ENCODE data around the gene MED7.

MED7 gene

GRCh38 chr5:157162919-157163510, 20.4 kb upstream of the MED7 start:
- DNase-seq: no peak

GRCh38 chr5:157161996-157162395, 19.3 kb upstream of the MED7 start:
- DNase-seq: no peak

- DNase-seq: peak; percentile 36
Observed at GRCh38 chr5:157160001-157160400, 17.3 kb upstream of the MED7 start.

- peak; percentile 42 for DNase-seq
Observed at GRCh38 chr5:157159209-157159751, 16.6 kb upstream of the MED7 start.

- no peak for DNase-seq
Observed at GRCh38 chr5:157157293-157157891, 14.7 kb upstream of the MED7 start.

- DNase-seq: no peak
Observed at GRCh38 chr5:157155297-157155696, 12.6 kb upstream of the MED7 start.

- no peak for DNase-seq
Observed at GRCh38 chr5:157150995-157151394, 8.3 kb upstream of the MED7 start.

GRCh38 chr5:157148734-157149615, 6.3 kb upstream of the MED7 start:
- peak; percentile 75 for DNase-seq

GRCh38 chr5:157143127-157143971, 684 bp upstream of the MED7 start:
- DNase-seq: peak; percentile 48

GRCh38 chr5:157137691-157138090, 5.0 kb downstream of the MED7 start:
- no peak for DNase-seq

GRCh38 chr5:157132281-157132612, 10.4 kb downstream of the MED7 start:
- no peak for DNase-seq

GRCh38 chr5:157130925-157131324, 11.7 kb downstream of the MED7 start:
- no peak for DNase-seq

GRCh38 chr5:157121709-157122108, 21.0 kb downstream of the MED7 start:
- no peak for DNase-seq

GRCh38 chr5:157120102-157120501, 22.6 kb downstream of the MED7 start:
- DNase-seq: no peak

- no peak for DNase-seq
Observed at GRCh38 chr5:157116483-157116954, 26.1 kb downstream of the MED7 start.

GRCh38 chr5:157115502-157115901, 27.2 kb downstream of the MED7 start:
- no peak for DNase-seq

GRCh38 chr5:157115012-157115411, 27.7 kb downstream of the MED7 start:
- DNase-seq: no peak

- DNase-seq: peak; percentile 42
Observed at GRCh38 chr5:157113002-157113401, 29.7 kb downstream of the MED7 start.

- peak; percentile 28 for DNase-seq
Observed at GRCh38 chr5:157109744-157110143, 32.9 kb downstream of the MED7 start.

- DNase-seq: peak; percentile 65
Observed at GRCh38 chr5:157108976-157109375, 33.7 kb downstream of the MED7 start, which contains the start of gene HAVCR2. Gene HAVCR2, minus strand, starts transcription at chr5:157109044. Its CDS starts 61 bp downstream, at chr5:157108983.

- no peak for DNase-seq
Observed at GRCh38 chr5:157107508-157107907, 35.2 kb downstream of the MED7 start.

- DNase-seq: peak; percentile 52
Observed at GRCh38 chr5:157106630-157107461, 35.8 kb downstream of the MED7 start.

Measured in CD4-positive, alpha-beta T cell treated with Interleukin-15 for 1 hour (primary cell).